AG09319 (cell line): Measurements from ENCODE around the gene EPHB4.

Experiments
- DNase-seq: peaks from one replicate; pipeline ENCODE4 v3.0.0-alpha.2; 2010; ENCODE audit warnings: low read depth; ENCODE audit errors: extremely low read depth
- TF ChIP-seq, protein P1 (sequence below): IDR thresholded peaks from 2 replicates; pipeline ENCODE4 v1.5.1; 2011; ENCODE audit warnings: low read depth, mild to moderate bottlenecking, inconsistent platforms, low read length, moderate library complexity

Gene EPHB4

DNA sequence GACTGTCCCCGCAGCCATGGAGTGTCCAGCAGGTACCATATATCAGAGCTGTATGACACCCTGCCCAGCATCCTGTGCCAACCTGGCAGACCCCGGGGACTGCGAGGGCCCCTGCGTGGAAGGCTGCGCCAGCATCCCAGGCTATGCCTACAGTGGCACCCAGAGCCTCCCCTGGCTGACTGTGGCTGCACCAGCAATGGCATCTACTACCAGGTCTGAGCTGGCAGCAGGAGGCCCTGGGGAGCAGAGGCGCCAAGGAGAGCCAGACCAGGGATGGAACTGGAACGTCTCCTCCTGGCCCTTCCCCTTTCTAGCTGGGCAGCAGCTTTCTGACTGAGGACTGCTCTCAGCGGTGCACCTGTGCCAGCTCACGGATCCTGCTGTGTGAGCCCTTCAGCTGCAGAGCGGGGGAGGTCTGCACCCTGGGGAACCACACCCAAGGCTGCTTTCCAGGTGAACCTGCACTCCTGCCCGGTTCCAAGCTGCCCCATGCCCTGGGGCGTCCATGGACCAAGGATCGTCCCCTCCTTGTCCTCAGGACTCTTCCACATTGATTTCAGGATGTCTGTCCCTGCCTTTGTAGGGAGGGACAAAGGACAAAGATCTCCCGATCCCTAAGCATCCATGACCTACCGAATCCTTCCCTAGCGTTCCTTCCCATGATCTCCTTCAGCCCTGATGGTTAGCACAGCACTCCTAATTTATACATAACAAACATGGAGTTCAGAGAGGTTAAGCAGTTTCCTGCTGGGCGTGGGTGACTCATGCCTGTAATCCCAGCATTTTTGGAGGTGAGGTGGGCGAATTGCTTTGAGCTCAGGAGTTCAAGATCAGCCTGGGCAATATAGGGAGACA is 33.3 kb downstream of the EPHB4 start:
- TF ChIP-seq, protein P1, sequence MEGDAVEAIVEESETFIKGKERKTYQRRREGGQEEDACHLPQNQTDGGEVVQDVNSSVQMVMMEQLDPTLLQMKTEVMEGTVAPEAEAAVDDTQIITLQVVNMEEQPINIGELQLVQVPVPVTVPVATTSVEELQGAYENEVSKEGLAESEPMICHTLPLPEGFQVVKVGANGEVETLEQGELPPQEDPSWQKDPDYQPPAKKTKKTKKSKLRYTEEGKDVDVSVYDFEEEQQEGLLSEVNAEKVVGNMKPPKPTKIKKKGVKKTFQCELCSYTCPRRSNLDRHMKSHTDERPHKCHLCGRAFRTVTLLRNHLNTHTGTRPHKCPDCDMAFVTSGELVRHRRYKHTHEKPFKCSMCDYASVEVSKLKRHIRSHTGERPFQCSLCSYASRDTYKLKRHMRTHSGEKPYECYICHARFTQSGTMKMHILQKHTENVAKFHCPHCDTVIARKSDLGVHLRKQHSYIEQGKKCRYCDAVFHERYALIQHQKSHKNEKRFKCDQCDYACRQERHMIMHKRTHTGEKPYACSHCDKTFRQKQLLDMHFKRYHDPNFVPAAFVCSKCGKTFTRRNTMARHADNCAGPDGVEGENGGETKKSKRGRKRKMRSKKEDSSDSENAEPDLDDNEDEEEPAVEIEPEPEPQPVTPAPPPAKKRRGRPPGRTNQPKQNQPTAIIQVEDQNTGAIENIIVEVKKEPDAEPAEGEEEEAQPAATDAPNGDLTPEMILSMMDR, result no peak
- no peak for DNase-seq

DNA sequence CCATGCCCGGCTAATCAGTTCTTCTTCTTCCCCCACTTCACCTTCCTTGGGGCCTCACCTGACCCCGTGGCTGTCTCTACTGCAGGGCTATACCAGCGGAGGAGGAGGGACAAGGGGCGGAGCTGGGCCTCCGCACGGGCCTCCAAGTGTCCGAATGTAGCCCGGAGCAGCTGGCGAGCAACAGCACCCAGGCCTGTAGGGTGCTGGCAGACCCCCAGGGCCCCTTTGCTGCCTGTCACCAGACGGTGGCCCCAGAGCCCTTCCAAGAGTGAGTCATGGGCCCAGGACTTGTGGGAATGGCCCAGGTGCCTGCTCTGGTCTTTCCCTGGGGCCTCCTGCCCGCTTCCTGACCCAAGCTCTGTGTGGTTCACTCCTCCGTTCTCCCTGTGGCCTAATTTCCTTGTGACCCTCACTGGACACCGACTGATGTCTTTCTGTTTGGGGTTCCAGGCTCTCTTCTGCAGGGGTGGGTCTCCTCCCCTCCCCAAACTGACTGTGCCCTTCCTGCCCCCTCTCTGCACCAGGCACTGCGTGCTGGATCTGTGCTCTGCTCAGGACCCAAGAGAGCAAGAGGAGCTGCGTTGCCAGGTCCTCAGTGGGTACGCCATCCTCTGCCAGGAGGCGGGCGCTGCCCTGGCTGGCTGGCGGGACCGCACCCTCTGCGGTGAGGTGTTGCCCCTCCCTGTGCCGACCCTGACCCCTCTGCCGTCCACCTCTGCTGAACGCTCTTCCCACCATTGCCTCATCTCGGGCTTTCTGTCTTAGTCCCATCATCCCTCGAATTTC is 35.2 kb downstream of the EPHB4 start:
- TF ChIP-seq, protein P1, result no peak
- DNase-seq, result no peak

DNA sequence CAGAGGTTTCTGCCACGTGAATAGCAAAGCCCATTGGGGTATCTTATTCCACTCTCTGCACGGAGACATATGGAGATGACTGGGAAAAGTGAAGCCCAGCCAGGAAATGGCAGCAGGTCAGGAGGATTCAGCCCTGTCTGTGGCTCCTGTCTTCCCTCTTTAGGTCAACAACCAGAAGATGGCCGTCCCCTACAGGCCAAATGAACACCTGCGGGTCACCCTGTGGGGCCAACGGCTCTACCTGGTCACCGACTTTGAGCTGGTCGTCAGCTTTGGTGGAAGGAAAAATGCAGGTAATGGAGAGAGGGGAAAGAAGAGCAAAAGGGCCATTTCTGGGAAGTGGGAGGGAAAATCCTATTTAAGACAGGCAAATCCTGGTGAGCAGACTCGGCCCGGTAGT is 38.3 kb downstream of the EPHB4 start:
- no peak for DNase-seq
- TF ChIP-seq, protein P1, result no peak; the same call in 1 of the 2 replicates

DNA sequence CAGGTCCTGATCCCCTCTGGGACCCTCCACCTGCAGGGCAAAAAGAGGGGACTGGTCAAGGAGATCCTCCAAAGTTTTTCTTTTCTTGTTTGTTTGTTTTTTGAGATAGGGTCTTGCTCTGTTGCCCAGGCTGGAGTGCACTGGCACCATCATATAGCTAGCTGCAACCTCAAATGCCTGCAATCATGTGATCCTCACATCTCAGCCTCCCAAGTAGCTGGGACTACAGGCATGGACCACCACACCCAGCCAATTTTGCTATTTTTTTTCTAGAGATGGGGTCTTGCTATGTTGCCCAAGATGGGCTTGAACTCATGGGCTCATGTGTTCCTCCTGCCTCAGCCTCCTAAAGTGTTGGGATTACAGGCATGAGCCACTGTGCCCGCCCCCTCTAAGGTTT is 41.0 kb downstream of the EPHB4 start:
- no peak for DNase-seq
- TF ChIP-seq, protein P1, result no peak

DNA sequence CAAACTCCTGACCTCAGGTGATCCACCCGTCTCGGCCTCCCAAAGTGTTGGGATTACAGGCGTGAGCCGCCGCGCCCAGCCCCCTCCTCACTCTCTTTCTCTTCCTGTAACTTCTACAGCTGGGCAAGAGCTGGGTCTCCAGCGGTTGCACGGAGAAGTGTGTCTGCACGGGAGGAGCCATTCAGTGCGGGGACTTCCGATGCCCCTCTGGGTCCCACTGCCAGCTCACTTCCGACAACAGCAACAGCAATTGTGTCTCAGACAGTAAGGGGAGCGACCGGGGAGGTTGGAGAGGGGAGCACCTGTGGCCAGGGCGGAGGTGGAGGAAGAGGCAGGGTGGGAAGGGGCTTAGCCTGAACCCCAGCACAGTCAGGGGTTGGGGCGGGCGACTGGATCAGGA is 41.4 kb downstream of the EPHB4 start:
- TF ChIP-seq, protein P1, result no peak
- DNase-seq, result no peak

DNA sequence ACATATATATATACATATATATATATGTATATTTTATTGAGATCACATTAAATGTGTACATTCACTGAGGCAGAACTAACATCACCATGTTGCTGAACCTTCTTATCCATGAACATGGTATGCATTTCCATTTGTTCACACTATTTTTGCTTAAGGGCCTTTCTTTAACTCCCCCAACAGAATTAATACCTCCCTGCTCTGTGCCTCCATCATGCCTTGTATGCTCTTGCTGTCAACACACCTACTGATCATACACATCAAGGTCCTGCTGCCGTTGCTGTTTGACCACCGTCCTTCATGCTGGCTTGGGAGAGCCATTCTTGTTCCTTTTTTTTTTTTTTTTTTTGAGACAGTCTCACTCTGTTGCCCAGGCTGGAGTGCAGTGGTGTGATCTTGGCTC is 43.5 kb downstream of the EPHB4 start:
- no peak for DNase-seq
- TF ChIP-seq, protein P1, result no peak

DNA sequence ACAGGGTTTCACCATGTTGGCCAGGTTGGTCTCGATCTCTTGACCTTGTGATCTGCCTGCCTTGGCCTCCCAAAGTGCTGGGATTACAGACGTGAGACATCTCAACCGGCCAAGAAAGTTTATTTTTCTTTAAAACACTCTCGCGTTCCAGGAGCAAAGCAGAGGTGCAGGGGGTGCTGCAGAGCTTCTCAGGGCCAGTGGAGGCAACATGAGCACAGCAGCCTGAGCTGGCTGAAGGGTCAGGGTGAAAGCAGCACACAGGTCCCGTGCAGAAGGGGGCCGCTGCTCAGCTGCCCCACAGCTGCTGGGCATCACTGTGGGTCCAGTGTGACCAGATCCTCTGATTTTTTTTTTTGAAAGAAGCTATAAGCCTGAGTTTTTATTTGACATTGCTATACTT is 46.1 kb downstream of the EPHB4 start:
- TF ChIP-seq, protein P1, result no peak

More for the DNA sequence above, 46.1 kb downstream of the EPHB4 start:
- DNase-seq, result no peak
